Measurements from ENCODE around the gene PSKH1.

Gene PSKH1

DNA sequence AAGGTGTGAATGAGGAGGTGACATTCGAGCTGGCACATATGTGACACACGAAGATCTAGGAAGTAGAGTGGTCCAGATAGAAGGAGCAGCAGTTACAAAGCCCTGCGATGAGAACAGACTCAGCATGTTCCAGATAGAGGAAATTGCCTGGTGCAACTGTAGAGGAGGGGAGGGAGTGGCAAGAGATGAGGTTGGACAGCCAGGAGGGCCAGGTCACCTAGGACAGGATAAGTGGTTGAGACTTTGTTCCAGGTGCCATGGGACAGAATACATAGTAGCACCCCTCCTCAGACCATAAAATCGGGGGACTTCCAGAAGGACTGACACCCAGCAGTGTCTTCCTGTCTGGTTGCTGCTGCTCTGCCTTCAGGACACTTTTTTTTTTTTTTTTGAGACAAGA lies 34.6 kb upstream of the PSKH1 start:
- peaks cover 42% of the 10 kb centered on the region for H4K20me1 ChIP-seq (ENCODE audit: insufficient read depth, low read length, poor library complexity, severe bottlenecking)
- no peak for TF ChIP-seq EZH2phosphoT487 (IDR thresholded peaks at IDR 0.05; ENCODE audit: borderline replicate concordance)
- TF ChIP-seq, protein P1, sequence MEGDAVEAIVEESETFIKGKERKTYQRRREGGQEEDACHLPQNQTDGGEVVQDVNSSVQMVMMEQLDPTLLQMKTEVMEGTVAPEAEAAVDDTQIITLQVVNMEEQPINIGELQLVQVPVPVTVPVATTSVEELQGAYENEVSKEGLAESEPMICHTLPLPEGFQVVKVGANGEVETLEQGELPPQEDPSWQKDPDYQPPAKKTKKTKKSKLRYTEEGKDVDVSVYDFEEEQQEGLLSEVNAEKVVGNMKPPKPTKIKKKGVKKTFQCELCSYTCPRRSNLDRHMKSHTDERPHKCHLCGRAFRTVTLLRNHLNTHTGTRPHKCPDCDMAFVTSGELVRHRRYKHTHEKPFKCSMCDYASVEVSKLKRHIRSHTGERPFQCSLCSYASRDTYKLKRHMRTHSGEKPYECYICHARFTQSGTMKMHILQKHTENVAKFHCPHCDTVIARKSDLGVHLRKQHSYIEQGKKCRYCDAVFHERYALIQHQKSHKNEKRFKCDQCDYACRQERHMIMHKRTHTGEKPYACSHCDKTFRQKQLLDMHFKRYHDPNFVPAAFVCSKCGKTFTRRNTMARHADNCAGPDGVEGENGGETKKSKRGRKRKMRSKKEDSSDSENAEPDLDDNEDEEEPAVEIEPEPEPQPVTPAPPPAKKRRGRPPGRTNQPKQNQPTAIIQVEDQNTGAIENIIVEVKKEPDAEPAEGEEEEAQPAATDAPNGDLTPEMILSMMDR (conservative IDR thresholded peaks at IDR 0.05; ENCODE audit: low read length): no peak
- H3K9me3 ChIP-seq (ENCODE audit: insufficient read depth, low read depth, low read length): no peaks in the 10 kb centered on the region
- H3K79me2 ChIP-seq (ENCODE audit: insufficient read depth, low read length): peaks cover 96% of the 10 kb centered on the region
- H3K9me2 ChIP-seq (replicated peaks; ENCODE audit: low read depth, low read length): no peaks in the 10 kb centered on the region
- H3F3A ChIP-seq (ENCODE audit: low read depth): no peaks in the 10 kb centered on the region
- no peak overlapping the region for H2AFZ ChIP-seq (ENCODE audit: low read length)
- no peak overlapping the region for H3K9ac ChIP-seq (ENCODE audit: low read depth, low read length, poor library complexity, severe bottlenecking)
- no peak overlapping the region for H3K4me2 ChIP-seq (ENCODE audit: low read depth, low read length, poor library complexity, severe bottlenecking)
- peaks cover 11% of the 10 kb centered on the region for H3K4me1 ChIP-seq (ENCODE audit: insufficient read depth, low read length, poor library complexity, severe bottlenecking)
- H3K36me3 ChIP-seq (ENCODE audit: insufficient read depth, low read length): peaks cover 22% of the 10 kb centered on the region; the same call in 1 of the 2 replicates
- no peak overlapping the region for H3K4me3 ChIP-seq (ENCODE audit: low read length, poor library complexity, severe bottlenecking)
- H3K27me3 ChIP-seq (ENCODE audit: insufficient read depth, low read length, poor library complexity, severe bottlenecking): no peaks in the 10 kb centered on the region

DNA sequence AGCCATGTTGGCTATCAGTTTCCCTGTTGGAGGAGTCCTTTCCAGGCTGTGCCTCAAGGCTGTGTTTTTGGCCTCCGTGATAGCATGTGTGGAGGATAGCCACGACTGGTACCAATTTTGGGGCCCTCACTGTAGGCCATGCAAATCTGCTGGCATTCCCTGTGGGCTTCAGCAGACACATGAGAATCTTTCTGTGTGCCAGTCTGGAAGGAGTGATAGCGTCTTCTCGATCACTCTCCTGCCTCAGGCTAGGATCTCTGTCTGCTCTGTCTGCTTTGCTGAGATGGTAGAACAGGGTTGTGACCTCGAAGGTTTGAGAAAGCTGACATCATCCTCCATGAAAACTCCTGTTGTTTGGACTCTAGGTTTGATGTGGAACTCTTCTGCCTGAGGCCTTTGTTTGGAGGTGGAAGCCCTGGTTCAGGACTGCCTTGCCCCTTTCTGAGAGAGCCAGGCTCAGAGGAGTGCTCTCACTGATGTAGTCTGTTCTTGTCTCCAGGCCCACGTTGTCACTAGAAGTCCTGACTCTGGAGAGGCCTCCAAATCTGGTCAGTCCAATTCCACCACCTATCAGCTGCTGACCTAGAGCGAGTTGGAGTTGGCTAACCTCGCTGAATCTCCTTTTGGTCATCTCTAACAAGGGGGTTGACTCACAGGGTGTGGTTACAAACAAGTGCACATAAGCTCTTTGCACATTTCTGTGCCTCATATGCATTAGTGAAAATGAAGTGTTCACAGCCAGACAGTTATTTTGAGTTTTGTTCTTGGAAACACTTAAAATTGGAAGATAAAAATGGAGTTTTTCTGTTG lies 32.3 kb upstream of the PSKH1 start:
- peaks cover 82% of the 10 kb centered on the region for H3K79me2 ChIP-seq (ENCODE audit: insufficient read depth, low read length)
- H2AFZ ChIP-seq (ENCODE audit: low read length): no peak overlapping the region
- no peaks in the 10 kb centered on the region for H3F3A ChIP-seq (ENCODE audit: low read depth)
- peaks cover 11% of the 10 kb centered on the region for H3K4me1 ChIP-seq (ENCODE audit: insufficient read depth, low read length, poor library complexity, severe bottlenecking)
- peaks cover 42% of the 10 kb centered on the region for H4K20me1 ChIP-seq (ENCODE audit: insufficient read depth, low read length, poor library complexity, severe bottlenecking)
- no peaks in the 10 kb centered on the region for H3K9me3 ChIP-seq (ENCODE audit: insufficient read depth, low read depth, low read length)
- H3K9me2 ChIP-seq (replicated peaks; ENCODE audit: low read depth, low read length): no peaks in the 10 kb centered on the region
- no peak overlapping the region for H3K9ac ChIP-seq (ENCODE audit: low read depth, low read length, poor library complexity, severe bottlenecking)
- H3K4me3 ChIP-seq (ENCODE audit: low read length, poor library complexity, severe bottlenecking): no peak overlapping the region
- H3K36me3 ChIP-seq (ENCODE audit: insufficient read depth, low read length): peaks cover 28% of the 10 kb centered on the region; the same call in 1 of the 2 replicates
- H3K4me2 ChIP-seq (ENCODE audit: low read depth, low read length, poor library complexity, severe bottlenecking): no peak overlapping the region
- H3K27me3 ChIP-seq (ENCODE audit: insufficient read depth, low read length, poor library complexity, severe bottlenecking): no peaks in the 10 kb centered on the region
- TF ChIP-seq EZH2phosphoT487 (IDR thresholded peaks at IDR 0.05; ENCODE audit: borderline replicate concordance): no peak
- TF ChIP-seq, protein P1 (conservative IDR thresholded peaks at IDR 0.05; ENCODE audit: low read length): no peak

GRCh38 chr16:67861877-67862276 lies 31.2 kb upstream of the PSKH1 start:
- Histone ChIP-seq H3K4me1 (ENCODE audit: insufficient read depth, low read length, poor library complexity, severe bottlenecking) (peaks cover 10% of the 10 kb centered on the region), H3K9me2 (replicated peaks; ENCODE audit: low read depth, low read length) (no peaks in the 10 kb centered on the region), H3K4me2 (ENCODE audit: low read depth, low read length, poor library complexity, severe bottlenecking) (no peak overlapping the region), H2AFZ (ENCODE audit: low read length) (no peak overlapping the region), H3K9me3 (ENCODE audit: insufficient read depth, low read depth, low read length) (no peaks in the 10 kb centered on the region), H3K79me2 (ENCODE audit: insufficient read depth, low read length) (peaks cover 71% of the 10 kb centered on the region), H3K36me3 (ENCODE audit: insufficient read depth, low read length) (peaks cover 39% of the 10 kb centered on the region; the same call in 1 of the 2 replicates), H3K9ac (ENCODE audit: low read depth, low read length, poor library complexity, severe bottlenecking) (no peak overlapping the region), H4K20me1 (ENCODE audit: insufficient read depth, low read length, poor library complexity, severe bottlenecking) (peaks cover 32% of the 10 kb centered on the region), H3K4me3 (ENCODE audit: low read length, poor library complexity, severe bottlenecking) (no peak overlapping the region), H3K27me3 (ENCODE audit: insufficient read depth, low read length, poor library complexity, severe bottlenecking) (no peaks in the 10 kb centered on the region), H3F3A (ENCODE audit: low read depth) (no peaks in the 10 kb centered on the region)
- TF ChIP-seq EZH2phosphoT487 (IDR thresholded peaks at IDR 0.05; ENCODE audit: borderline replicate concordance): no peak
- TF ChIP-seq, protein P1 (conservative IDR thresholded peaks at IDR 0.05; ENCODE audit: low read length): no peak

Data from Loucy (cell line).